ENCODE results near the gene PSMG4. TPM values are rescaled to one million over a fixed set of nuclear protein-coding genes. Genes with fewer than 3 reads are reported as not detected.

The PSMG4 gene
- total and polyA plus RNA-seq, 4 donors: 14.0 to 69.7 (median 20.4) TPM

- DNase-seq (no peak), ATAC-seq (ENCODE audit: insufficient read depth, low FRiP score) (no peak)
- Histone ChIP-seq H3K4me3 (no peak overlapping the region), H3K36me3 (ENCODE audit: control insufficient read depth in 4 of 4, insufficient read depth in 4 of 4, low read length in 4 of 4) (peaks cover 11 to 31% (median 19%) of the 10 kb centered on the region in 4 donors), H3K27me3 (ENCODE audit: control insufficient read depth in 3 of 3, insufficient read depth in 3 of 3, low read length in 2 of 3) (no peaks in the 10 kb centered on the region), H3K4me1 (ENCODE audit: control insufficient read depth in 5 of 5, insufficient read depth in 5 of 5, low read length in 5 of 5) (no peaks in the 10 kb centered on the region), H3K9ac (ENCODE audit: insufficient read depth in 1 of 2, low read length in 2 of 2) (no peak overlapping the region), H3K27ac (ENCODE audit: low read depth in 1 of 2, low read length in 1 of 2) (no peak overlapping the region), H3K9me3 (ENCODE audit: control insufficient read depth in 4 of 4, insufficient read depth in 3 of 4, low read length in 3 of 4) (no peaks in the 10 kb centered on the region)
- no peak for TF ChIP-seq CTCF (IDR thresholded peaks at IDR 0.05; ENCODE audit: control extremely low read depth, extremely low read depth)
- WGBS, 2 donors: 95 to 96% methylated on average over 32 of the region's 32 CpGs
Measured at GRCh38 chr6:3272911-3273547, 14.3 kb downstream of the PSMG4 start.

GRCh38 chr6:3273707-3274521, 15.2 kb downstream of the PSMG4 start:
- Histone ChIP-seq H3K27ac (ENCODE audit: low read depth in 1 of 2, low read length in 1 of 2) (no peak overlapping the region), H3K27me3 (ENCODE audit: control insufficient read depth in 3 of 3, insufficient read depth in 3 of 3, low read length in 2 of 3) (no peaks in the 10 kb centered on the region), H3K36me3 (ENCODE audit: control insufficient read depth in 4 of 4, insufficient read depth in 4 of 4, low read length in 4 of 4) (peaks cover 8 to 28% (median 19%) of the 10 kb centered on the region in 4 donors), H3K9me3 (ENCODE audit: control insufficient read depth in 4 of 4, insufficient read depth in 3 of 4, low read length in 3 of 4) (no peaks in the 10 kb centered on the region), H3K4me1 (ENCODE audit: control insufficient read depth in 5 of 5, insufficient read depth in 5 of 5, low read length in 5 of 5) (no peaks in the 10 kb centered on the region), H3K9ac (ENCODE audit: insufficient read depth in 1 of 2, low read length in 2 of 2) (no peak overlapping the region), H3K4me3 (no peak overlapping the region)
- no peak for ATAC-seq (ENCODE audit: insufficient read depth, low FRiP score)
- no peak for TF ChIP-seq CTCF (IDR thresholded peaks at IDR 0.05; ENCODE audit: control extremely low read depth, extremely low read depth)
- no peak for DNase-seq
- WGBS, 2 donors: 82% methylated on average over 9 of the region's 9 CpGs

DNA sequence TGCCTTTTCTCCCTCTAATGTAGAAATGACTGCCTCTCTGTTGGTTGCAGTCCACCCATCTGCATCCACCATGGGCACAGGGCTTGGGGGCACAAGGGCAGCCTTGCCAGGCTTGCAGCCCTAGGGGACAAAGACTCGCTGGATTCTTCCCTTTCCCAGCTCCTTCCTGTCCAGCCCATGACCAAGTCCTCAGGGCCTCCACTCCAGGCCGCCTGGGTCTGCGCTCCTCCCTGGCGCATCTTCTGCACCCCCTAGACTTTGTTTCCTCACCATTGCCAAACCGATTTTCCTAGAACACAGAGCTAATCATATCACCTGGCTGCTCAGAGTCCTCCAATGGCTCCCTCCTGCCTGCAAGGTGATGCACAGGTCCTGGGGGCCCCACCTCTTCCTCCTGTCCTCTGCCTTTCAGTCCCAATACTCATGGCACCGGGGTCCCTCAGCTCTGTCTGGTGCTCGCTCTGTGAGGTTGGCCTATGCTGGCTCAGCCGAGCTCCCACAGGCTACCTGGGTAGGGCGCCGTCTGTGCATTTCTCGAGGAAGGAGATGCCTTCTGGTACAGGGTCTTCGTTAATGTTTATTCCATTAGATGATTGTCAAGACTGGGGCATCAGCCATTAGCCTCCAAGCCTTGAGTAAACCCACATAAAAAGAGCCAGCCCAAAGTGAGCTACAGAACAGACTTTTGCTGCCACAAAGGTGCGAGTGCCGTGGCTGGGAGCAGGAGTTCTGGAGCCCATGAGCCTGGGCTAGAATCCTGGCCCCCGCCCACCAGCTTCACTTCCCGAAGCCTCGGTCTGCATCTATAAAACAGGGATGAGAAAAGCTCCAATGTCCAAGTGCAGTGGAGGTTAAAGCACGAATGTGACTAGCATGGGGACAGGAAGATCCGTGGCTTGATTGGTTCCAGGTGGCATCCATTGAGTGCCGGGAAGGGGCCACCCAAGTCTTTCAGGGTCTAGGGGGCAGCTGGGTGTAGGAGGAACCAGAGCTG, 17.7 kb downstream of the PSMG4 start:
- Histone ChIP-seq H3K4me3 (no peak overlapping the region), H3K9me3 (ENCODE audit: control insufficient read depth in 4 of 4, insufficient read depth in 3 of 4, low read length in 3 of 4) (no peaks in the 10 kb centered on the region), H3K36me3 (ENCODE audit: control insufficient read depth in 4 of 4, insufficient read depth in 4 of 4, low read length in 4 of 4) (peaks cover 4 to 13% (median 9%) of the 10 kb centered on the region in 4 donors), H3K4me1 (ENCODE audit: control insufficient read depth in 5 of 5, insufficient read depth in 5 of 5, low read length in 5 of 5) (peaks cover 0 to 4% (median 0%) of the 10 kb centered on the region in 5 donors), H3K9ac (ENCODE audit: insufficient read depth in 1 of 2, low read length in 2 of 2) (no peak overlapping the region), H3K27ac (ENCODE audit: low read depth in 1 of 2, low read length in 1 of 2) (no peak overlapping the region), H3K27me3 (ENCODE audit: control insufficient read depth in 3 of 3, insufficient read depth in 3 of 3, low read length in 2 of 3) (no peaks in the 10 kb centered on the region)
- 86 to 89% methylated on average over 20 of the region's 20 CpGs for WGBS, 2 donors
- ATAC-seq (ENCODE audit: insufficient read depth, low FRiP score) (no peak), DNase-seq (no peak)
- no peak for TF ChIP-seq CTCF (IDR thresholded peaks at IDR 0.05; ENCODE audit: control extremely low read depth, extremely low read depth)

Data from lung (tissue), 12 donors.